PC-3 (cell line): ENCODE results near the gene SAP25. TPM values are rescaled to one million over a fixed set of nuclear protein-coding genes. Genes with fewer than 3 reads are reported as not detected.

ENCODE experiments used
- ATAC-seq: fragments of 200-7000 bp; cut with Tn5 transposase; 2 replicates; pipeline ENCODE4 v1.9.1; 2020; ENCODE audit warnings: mild to moderate bottlenecking, moderate library complexity
- Bru-seq: library from RNA; stranded (reverse); fragments of 400-500 nt; gene quantifications from one replicate; lab custom pipeline; 2021; lab: Mats Ljungman, UMichigan
- BruChase-seq, 2 experiments: library from RNA; stranded (reverse); fragments of 400-500 nt; gene quantifications; one replicate each; lab custom pipeline; 2021; lab: Mats Ljungman, UMichigan
- BruUV-seq: library from RNA; stranded (reverse); fragments of 400-500 nt; replicated peaks from 2 replicates; lab custom pipeline; 2021; lab: Mats Ljungman, UMichigan
- CTCF ChIA-PET: fragments of 300-600 bp; sonication (Branson Sonifier 250); formaldehyde crosslinking; loops from one replicate; lab custom pipeline; 2022; ENCODE audit warnings: antibody characterized with exemption; lab: Charles Lee
- POLR2A ChIA-PET: fragments of 300-600 bp; sonication (Branson Sonifier 250); formaldehyde crosslinking; loops from one replicate; lab custom pipeline; 2022; ENCODE audit warnings: antibody characterized with exemption; ENCODE audit not compliant: unreplicated experiment; lab: Charles Lee
- DNase-seq: peaks from one replicate; pipeline ENCODE4 v3.0.0-alpha.2; 2015
- H2AFZ ChIP-seq: fragments of 300-600 bp; sonication (generic); 2 replicates; pipeline ENCODE4 v1.6.0; 2016; ENCODE audit warnings: antibody characterized with exemption, low read length
- H3F3A ChIP-seq: fragments of 300-600 bp; sonication (generic); one replicate; pipeline ENCODE4 v1.6.0; 2017; ENCODE audit warnings: antibody characterized with exemption, low read length, control low read depth, mild to moderate bottlenecking; ENCODE audit not compliant: unreplicated experiment
- H3K27ac ChIP-seq: fragments of 300-600 bp; sonication (generic); 2 replicates; pipeline ENCODE4 v1.5.1; 2016; ENCODE audit warnings: mild to moderate bottlenecking, low read length
- H3K27me3 ChIP-seq: fragments of 300-600 bp; sonication (generic); 2 replicates; pipeline ENCODE4 v1.6.1; 2016; ENCODE audit warnings: low read length, mixed read lengths
- H3K36me3 ChIP-seq: fragments of 300-600 bp; sonication (generic); 2 replicates; pipeline ENCODE4 v1.6.1; 2016; ENCODE audit warnings: low read depth, mixed run types, low read length, mixed read lengths
- H3K4me1 ChIP-seq: fragments of 300-600 bp; sonication (generic); 2 replicates; pipeline ENCODE4 v1.5.1; 2016; ENCODE audit warnings: low read length; ENCODE audit not compliant: insufficient read depth
- H3K4me2 ChIP-seq: fragments of 300-600 bp; sonication (generic); 2 replicates; pipeline ENCODE4 v1.6.0; 2016; ENCODE audit warnings: low read length
- H3K4me3 ChIP-seq: fragments of 300-600 bp; sonication (generic); 2 replicates; pipeline ENCODE4 v1.5.1; 2016; ENCODE audit warnings: mild to moderate bottlenecking, low read length, mixed read lengths
- H3K79me2 ChIP-seq: fragments of 300-600 bp; sonication (generic); 2 replicates; pipeline ENCODE4 v1.6.1; 2017; ENCODE audit warnings: low read length, mixed read lengths
- H3K9ac ChIP-seq: fragments of 300-600 bp; sonication (generic); 2 replicates; pipeline ENCODE4 v1.6.0; 2016; ENCODE audit warnings: mild to moderate bottlenecking, low read length
- H3K9me2 ChIP-seq: fragments of 300-600 bp; sonication (generic); replicated peaks from 2 replicates; pipeline ENCODE4 v1.6.1; 2016; ENCODE audit warnings: mixed run types, low read length, mixed read lengths
- H3K9me3 ChIP-seq: fragments of 300-600 bp; sonication (generic); 2 replicates; pipeline ENCODE4 v1.6.1; 2016; ENCODE audit warnings: low read length, mixed read lengths
- H4K20me1 ChIP-seq: fragments of 300-600 bp; sonication (generic); 2 replicates; pipeline ENCODE4 v1.6.1; 2016; ENCODE audit warnings: low read length, mixed read lengths
- EZH2 ChIP-seq: fragments of 300-600 bp; sonication (generic); IDR thresholded peaks from one replicate; pipeline ENCODE4 v1.6.1; 2017; ENCODE audit warnings: antibody characterized with exemption, mild to moderate bottlenecking, low read length; ENCODE audit not compliant: unreplicated experiment
- EZH2phosphoT487 ChIP-seq: fragments of 300-600 bp; sonication (generic); IDR thresholded peaks from 2 replicates; pipeline ENCODE4 v1.6.1; 2018; ENCODE audit warnings: mild to moderate bottlenecking, antibody characterized with exemption, low read length, borderline replicate concordance
- intact Hi-C: fragments of 100-400 bp; cut with micrococcal nuclease; formaldehyde crosslinking; loops from 2 replicates; pipeline ENCODE4 v1.9.0; 2023
- long read RNA-seq: library from polyadenylated mRNA; unstranded; transcript quantifications from one replicate; pipeline ENCODE4 v2.0.0, GENCODE V29; 2021; ENCODE audit not compliant: unreplicated experiment
- total RNA-seq: library from RNA; depleted of rRNA; stranded (reverse); fragments of >200 nt; gene quantifications from 2 replicates; pipeline ENCODE4 v1.2.3, GENCODE V29; 2014; rRNA removed
- TF ChIP-seq, protein P1 (sequence below): fragments of 300-600 bp; sonication (generic); conservative IDR thresholded peaks from 2 replicates; pipeline ENCODE4 v1.5.1; 2017; ENCODE audit warnings: antibody characterized with exemption, low read depth, mild to moderate bottlenecking, low read length

SAP25 gene
- 0.22 and 0.52 TPM in 2 replicates for total RNA-seq
- Bru-seq, nascent RNA, result percentile 41 among the genes with signal in this experiment
- percentile 51 among the genes with signal in this experiment for BruChase-seq, experiment 1, labeled RNA remaining after a 6-hour chase
- BruChase-seq, experiment 2, labeled RNA remaining after a 2-hour chase, result percentile 35 among the genes with signal in this experiment
- long read RNA-seq, partial matches to known transcripts, result 3 of 7 reads
- long read RNA-seq, other reads (novel, unspliced or antisense), result 2 of 7 reads

DNA sequence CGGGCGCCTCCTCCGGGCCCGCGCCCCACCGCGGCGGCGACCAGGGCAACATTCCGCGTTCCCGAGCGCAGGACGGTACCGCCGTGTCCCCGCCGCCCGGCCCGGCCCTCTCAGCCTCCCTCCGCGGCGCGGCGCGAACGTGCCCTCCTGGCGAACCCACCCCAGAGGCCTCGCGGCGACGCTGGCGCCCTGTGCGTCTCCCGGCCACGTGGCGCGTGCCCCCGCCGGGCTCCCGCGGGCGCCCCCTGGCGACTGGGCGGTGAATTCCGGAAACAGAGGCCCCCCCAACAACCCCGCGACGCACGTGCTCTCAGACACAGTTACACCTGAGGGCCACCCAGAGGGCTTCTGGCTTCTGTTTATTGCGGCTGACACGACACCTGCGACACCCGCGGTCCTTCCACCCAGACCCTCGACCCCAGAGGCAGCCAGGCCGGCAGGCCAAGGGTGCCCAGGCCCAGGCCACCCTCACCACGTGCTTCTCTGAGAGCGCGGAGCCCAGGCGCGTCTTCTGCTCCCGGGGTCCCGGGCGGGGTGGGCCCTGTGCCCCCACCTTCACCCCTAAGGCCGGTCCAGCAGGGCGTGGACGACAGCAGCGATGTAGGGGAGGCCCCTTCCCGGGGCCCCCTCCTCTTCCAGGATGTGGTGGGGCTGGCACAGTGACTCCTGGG is at the start of gene SAP25:
TSS of gene SAP25 (minus strand) at position 210 of the 671 bp plus-strand sequence. CDS start at position 52, 158 bp downstream.
- TF ChIP-seq EZH2 (no peak), EZH2phosphoT487 (no peak)
- TF ChIP-seq, protein P1, sequence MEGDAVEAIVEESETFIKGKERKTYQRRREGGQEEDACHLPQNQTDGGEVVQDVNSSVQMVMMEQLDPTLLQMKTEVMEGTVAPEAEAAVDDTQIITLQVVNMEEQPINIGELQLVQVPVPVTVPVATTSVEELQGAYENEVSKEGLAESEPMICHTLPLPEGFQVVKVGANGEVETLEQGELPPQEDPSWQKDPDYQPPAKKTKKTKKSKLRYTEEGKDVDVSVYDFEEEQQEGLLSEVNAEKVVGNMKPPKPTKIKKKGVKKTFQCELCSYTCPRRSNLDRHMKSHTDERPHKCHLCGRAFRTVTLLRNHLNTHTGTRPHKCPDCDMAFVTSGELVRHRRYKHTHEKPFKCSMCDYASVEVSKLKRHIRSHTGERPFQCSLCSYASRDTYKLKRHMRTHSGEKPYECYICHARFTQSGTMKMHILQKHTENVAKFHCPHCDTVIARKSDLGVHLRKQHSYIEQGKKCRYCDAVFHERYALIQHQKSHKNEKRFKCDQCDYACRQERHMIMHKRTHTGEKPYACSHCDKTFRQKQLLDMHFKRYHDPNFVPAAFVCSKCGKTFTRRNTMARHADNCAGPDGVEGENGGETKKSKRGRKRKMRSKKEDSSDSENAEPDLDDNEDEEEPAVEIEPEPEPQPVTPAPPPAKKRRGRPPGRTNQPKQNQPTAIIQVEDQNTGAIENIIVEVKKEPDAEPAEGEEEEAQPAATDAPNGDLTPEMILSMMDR, result no peak
- Histone ChIP-seq H4K20me1 (no peaks in the 10 kb centered on the region), H3K9me3 (no peaks in the 10 kb centered on the region), H3K4me1 (no peaks in the 10 kb centered on the region; the same call in 1 of the 2 replicates), H2AFZ (no peak within 1 kb of the TSS), H3K4me2 (no peak within 1 kb of the TSS), H3K9ac (no peak within 1 kb of the TSS), H3K9me2 (no peaks in the 10 kb centered on the region), H3K27ac (no peak within 1 kb of the TSS), H3K79me2 (no peaks in the 10 kb centered on the region), H3K4me3 (no peak within 1 kb of the TSS), H3F3A (no peaks in the 10 kb centered on the region), H3K27me3 (no peaks in the 10 kb centered on the region), H3K36me3 (no peaks in the 10 kb centered on the region)
- no peak for DNase-seq
- intact Hi-C loops, result no loop called here
- POLR2A ChIA-PET, result no interaction called here
- ATAC-seq, result no peak
- CTCF ChIA-PET, result no interaction called here
- BruUV-seq, result no TSS peak

DNA sequence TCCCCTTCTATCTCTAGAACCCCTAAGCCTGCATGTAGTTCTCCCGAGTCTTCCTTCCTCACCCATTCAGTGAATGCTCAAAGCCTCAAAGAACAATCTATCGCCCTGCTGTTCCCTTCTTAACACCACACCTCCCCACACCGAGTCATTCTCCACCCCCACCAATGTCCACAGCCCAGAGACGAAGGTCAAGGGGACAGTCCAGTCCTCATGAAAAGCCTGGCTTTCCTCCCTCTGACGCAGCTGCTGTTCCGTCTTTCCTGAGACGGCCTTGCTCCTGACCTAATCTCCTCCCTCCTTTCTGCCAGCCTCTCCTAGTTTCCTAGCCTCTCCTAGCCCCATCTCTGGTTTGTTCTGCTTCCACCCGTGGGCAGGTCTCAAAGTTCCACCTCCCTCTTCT is 47.9 kb upstream of the SAP25 start:
- ChIA-PET POLR2A (interaction anchor here (0.7 kb wide), 1 partner anchor 84 kb away, joined by 3 read pairs; no protein-coding TSS in a partner anchor), CTCF (no interaction called here)
- no peak overlapping the region for H3K9ac ChIP-seq
- no peak overlapping the region for H3K27ac ChIP-seq
- no peak overlapping the region for H3K4me3 ChIP-seq
- intact Hi-C loops, result no loop called here
- H4K20me1 ChIP-seq, result no peaks in the 10 kb centered on the region
- DNase-seq, result no peak
- no peaks in the 10 kb centered on the region for H3K36me3 ChIP-seq
- no peak overlapping the region for H2AFZ ChIP-seq
- no peak for TF ChIP-seq EZH2phosphoT487
- H3K27me3 ChIP-seq, result no peaks in the 10 kb centered on the region
- no TSS peak for BruUV-seq
- H3K4me2 ChIP-seq, result no peak overlapping the region
- ATAC-seq, result no peak
- H3K9me3 ChIP-seq, result no peaks in the 10 kb centered on the region
- no peaks in the 10 kb centered on the region for H3K4me1 ChIP-seq
- H3K9me2 ChIP-seq, result no peaks in the 10 kb centered on the region
- H3K79me2 ChIP-seq, result no peaks in the 10 kb centered on the region
- no peaks in the 10 kb centered on the region for H3F3A ChIP-seq

DNA sequence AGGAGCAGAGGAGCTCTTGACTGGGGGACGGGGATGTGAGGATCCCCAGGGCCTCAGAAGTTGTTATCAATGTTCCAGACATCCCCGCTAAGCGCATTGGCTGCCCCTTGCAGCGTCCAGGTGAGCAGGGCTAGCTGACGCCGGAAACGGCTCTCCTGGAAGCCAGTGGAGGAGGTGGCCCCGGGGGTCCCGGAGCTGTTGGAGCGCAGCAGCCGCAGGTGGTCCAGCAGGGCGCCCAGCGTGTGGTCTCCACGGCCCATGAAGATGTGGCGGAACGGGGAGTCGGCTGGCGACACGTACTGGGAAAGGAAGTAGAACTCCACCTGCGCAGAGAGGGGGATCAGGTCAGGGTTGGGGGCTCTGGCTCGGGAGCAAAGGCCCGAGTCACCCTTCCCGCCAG is 47.1 kb upstream of the SAP25 start:
- no peaks in the 10 kb centered on the region for H3K36me3 ChIP-seq
- no peak overlapping the region for H2AFZ ChIP-seq
- no peaks in the 10 kb centered on the region for H4K20me1 ChIP-seq
- H3F3A ChIP-seq, result no peaks in the 10 kb centered on the region
- ATAC-seq, result no peak
- no peaks in the 10 kb centered on the region for H3K9me2 ChIP-seq
- no peaks in the 10 kb centered on the region for H3K9me3 ChIP-seq
- intact Hi-C loops, result no loop called here
- no TSS peak for BruUV-seq
- TF ChIP-seq, protein P1, result no peak
- no peak for TF ChIP-seq EZH2
- no peak for TF ChIP-seq EZH2phosphoT487
- POLR2A ChIA-PET, result no interaction called here
- no peak overlapping the region for H3K27ac ChIP-seq
- H3K9ac ChIP-seq, result no peak overlapping the region
- CTCF ChIA-PET, result no interaction called here
- no peak overlapping the region for H3K4me2 ChIP-seq
- no peaks in the 10 kb centered on the region for H3K4me1 ChIP-seq
- no peaks in the 10 kb centered on the region for H3K79me2 ChIP-seq
- H3K4me3 ChIP-seq, result no peak overlapping the region
- H3K27me3 ChIP-seq, result no peaks in the 10 kb centered on the region
- DNase-seq, result no peak
